Stimulated activated CD4-positive, alpha-beta T cell treated with anti-CD3 and anti-CD28 coated beads, TNF-alpha, amount 100 ng/mL, for 48 hours (primary cell): ENCODE results near the gene NT5DC4.
A peak's percentile ranks its signal among the peaks of the same experiment; 100 is the strongest.

Source experiments
- DNase-seq, 3 donors: peaks; one replicate each; pipeline ENCODE4 v3.0.0-alpha.2; 2020; ENCODE audit warnings: low read depth in 3 of 3

Gene NT5DC4

GRCh38 chr2:112754564-112754963 lies 33.7 kb downstream of the NT5DC4 start:
- DNase-seq: no peak

- DNase-seq: no peak
Observed at GRCh38 chr2:112755444-112755843, 34.6 kb downstream of the NT5DC4 start.

GRCh38 chr2:112756207-112756606 lies 35.4 kb downstream of the NT5DC4 start:
- no peak for DNase-seq

- DNase-seq: no peak
Observed at GRCh38 chr2:112757265-112757664, 36.4 kb downstream of the NT5DC4 start.

GRCh38 chr2:112758711-112759110 lies 37.9 kb downstream of the NT5DC4 start:
- DNase-seq: no peak

- DNase-seq: no peak
Observed at GRCh38 chr2:112760149-112760548, 39.3 kb downstream of the NT5DC4 start.

GRCh38 chr2:112762276-112762675 lies 41.5 kb downstream of the NT5DC4 start:
- no peak for DNase-seq

- peak; percentile 91 to 96 (median 95) for DNase-seq
Observed at GRCh38 chr2:112764071-112765044, 43.5 kb downstream of the NT5DC4 start, which contains the start of gene CKAP2L. TSS of gene CKAP2L (minus strand) at chr2:112764609. CDS start at chr2:112764598, 11 bp downstream.

GRCh38 chr2:112765251-112765650 lies 44.4 kb downstream of the NT5DC4 start:
- DNase-seq: no peak

GRCh38 chr2:112767693-112768330 lies 47.0 kb downstream of the NT5DC4 start:
- no peak for DNase-seq

- DNase-seq: no peak
Observed at GRCh38 chr2:112768432-112768831, 47.6 kb downstream of the NT5DC4 start.

GRCh38 chr2:112772322-112772721 lies 51.5 kb downstream of the NT5DC4 start:
- DNase-seq: no peak

GRCh38 chr2:112772911-112773475 lies 52.2 kb downstream of the NT5DC4 start:
- no peak for DNase-seq

- DNase-seq: no peak
Observed at GRCh38 chr2:112773556-112773955, 52.7 kb downstream of the NT5DC4 start.

- DNase-seq: no peak
Observed at GRCh38 chr2:112774536-112775285, 53.9 kb downstream of the NT5DC4 start.

GRCh38 chr2:112776113-112776512 lies 55.3 kb downstream of the NT5DC4 start:
- DNase-seq: no peak

GRCh38 chr2:112777036-112777435 lies 56.2 kb downstream of the NT5DC4 start:
- DNase-seq: no peak

GRCh38 chr2:112779598-112779997 lies 58.8 kb downstream of the NT5DC4 start:
- DNase-seq: no peak

- DNase-seq: no peak
Observed at GRCh38 chr2:112782234-112782799, 61.5 kb downstream of the NT5DC4 start.

GRCh38 chr2:112783187-112783714 lies 62.4 kb downstream of the NT5DC4 start:
- DNase-seq: no peak
